AG10803 (cell line): ENCODE data around the gene CLEC6A.

Experiments used
- DNase-seq: peaks from one replicate; pipeline ENCODE4 v3.0.0; 2010; ENCODE audit warnings: low read depth
- H3K4me3 ChIP-seq: 2 replicates; pipeline ENCODE4 v1.5.1; 2011; ENCODE audit warnings: mild to moderate bottlenecking, low read length, control low read depth
- TF ChIP-seq, protein P1 (sequence below): conservative IDR thresholded peaks from 2 replicates; pipeline ENCODE4 v1.5.1; 2011; ENCODE audit warnings: mild to moderate bottlenecking, low read length, control low read depth, inconsistent platforms

Gene CLEC6A

DNA sequence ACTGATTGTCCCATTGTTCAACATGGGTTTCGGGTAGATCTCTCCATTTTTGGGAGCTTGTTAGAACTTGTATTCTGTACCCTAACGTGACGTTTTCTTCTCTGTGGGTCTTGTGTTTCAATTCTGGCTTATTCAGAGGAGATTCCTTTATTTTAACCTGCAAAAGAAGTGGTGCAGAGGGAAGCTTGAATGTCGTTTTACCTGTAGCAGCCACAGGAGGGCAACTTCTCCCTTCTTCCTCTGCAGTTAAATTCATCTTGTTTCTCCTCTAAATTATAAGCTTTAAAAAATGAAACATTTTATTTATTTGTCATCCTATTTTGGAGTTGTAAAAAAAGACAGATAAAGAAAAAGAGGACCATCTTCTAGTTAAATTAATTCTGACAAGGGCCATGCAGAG, 43.9 kb downstream of the CLEC6A start:
- TF ChIP-seq, protein P1, sequence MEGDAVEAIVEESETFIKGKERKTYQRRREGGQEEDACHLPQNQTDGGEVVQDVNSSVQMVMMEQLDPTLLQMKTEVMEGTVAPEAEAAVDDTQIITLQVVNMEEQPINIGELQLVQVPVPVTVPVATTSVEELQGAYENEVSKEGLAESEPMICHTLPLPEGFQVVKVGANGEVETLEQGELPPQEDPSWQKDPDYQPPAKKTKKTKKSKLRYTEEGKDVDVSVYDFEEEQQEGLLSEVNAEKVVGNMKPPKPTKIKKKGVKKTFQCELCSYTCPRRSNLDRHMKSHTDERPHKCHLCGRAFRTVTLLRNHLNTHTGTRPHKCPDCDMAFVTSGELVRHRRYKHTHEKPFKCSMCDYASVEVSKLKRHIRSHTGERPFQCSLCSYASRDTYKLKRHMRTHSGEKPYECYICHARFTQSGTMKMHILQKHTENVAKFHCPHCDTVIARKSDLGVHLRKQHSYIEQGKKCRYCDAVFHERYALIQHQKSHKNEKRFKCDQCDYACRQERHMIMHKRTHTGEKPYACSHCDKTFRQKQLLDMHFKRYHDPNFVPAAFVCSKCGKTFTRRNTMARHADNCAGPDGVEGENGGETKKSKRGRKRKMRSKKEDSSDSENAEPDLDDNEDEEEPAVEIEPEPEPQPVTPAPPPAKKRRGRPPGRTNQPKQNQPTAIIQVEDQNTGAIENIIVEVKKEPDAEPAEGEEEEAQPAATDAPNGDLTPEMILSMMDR: no peak
- no peak overlapping the region for H3K4me3 ChIP-seq
- DNase-seq: no peak

DNA sequence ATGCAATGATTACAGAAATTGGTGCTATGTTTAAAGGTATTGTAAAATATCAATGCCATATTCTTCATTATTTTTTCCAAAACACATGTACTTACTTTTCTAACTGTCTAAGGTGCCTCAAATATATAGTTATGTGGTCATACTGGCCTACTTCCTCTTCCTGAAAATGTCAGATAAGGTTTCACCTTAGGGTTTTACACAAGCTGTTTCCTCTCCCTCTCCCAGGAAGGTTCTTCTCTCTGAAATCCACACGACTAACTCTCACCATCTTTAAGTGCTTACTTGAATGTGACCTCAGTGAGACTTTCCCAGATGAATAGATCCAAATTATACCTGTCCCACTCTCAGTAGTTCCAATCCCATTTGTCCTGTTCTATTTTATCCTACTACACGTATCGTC, 46.0 kb downstream of the CLEC6A start:
- no peak for DNase-seq
- H3K4me3 ChIP-seq: no peak overlapping the region
- TF ChIP-seq, protein P1: no peak

GRCh38 chr12:8504351-8504750, 48.6 kb downstream of the CLEC6A start:
- TF ChIP-seq, protein P1: no peak
- H3K4me3 ChIP-seq: no peak overlapping the region

DNA sequence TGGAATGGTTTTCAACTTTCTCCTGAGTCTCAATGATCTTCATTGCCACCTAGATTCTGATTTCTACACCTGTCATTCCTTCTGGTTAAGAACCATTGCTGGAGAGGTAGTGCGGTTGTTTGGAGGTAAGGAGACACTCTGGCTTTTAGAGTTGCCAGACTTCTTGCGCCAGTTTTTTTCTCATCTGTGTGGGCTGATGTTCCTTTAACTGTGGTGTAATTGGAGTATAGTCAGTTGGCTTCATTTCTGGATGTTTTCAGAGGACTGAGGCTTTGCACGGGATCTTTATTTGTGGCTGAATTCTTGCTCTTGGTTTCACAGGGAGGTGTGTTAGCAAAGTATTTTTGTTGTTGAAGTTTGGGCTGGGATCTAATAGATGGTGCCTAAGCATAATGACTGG, 51.8 kb downstream of the CLEC6A start:
- TF ChIP-seq, protein P1: no peak
- DNase-seq: no peak
- no peak overlapping the region for H3K4me3 ChIP-seq

More at GRCh38 chr12:8504351-8504750, 48.6 kb downstream of the CLEC6A start:
- DNase-seq: no peak

DNA sequence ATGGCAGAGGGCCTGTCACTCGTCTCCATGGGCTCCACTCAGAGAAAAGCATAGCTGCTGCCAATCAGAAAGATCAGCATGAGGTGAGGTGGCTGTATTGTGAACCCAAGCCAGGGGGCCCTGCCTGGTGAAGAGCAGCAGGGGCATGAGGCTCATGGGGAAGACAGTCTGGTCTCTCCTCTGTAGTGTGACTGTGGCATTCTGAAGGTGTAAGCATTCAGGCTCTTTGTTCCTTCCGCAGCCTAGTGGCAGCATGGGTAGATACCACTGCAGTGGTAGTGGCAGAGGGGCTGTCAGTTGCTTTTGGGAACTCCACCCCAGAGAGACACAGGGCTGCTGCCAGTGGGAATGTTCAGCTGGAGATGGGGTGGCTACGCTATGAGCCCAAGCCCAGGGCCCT, 52.5 kb downstream of the CLEC6A start:
- H3K4me3 ChIP-seq: no peak overlapping the region
- DNase-seq: no peak
- TF ChIP-seq, protein P1: no peak

DNA sequence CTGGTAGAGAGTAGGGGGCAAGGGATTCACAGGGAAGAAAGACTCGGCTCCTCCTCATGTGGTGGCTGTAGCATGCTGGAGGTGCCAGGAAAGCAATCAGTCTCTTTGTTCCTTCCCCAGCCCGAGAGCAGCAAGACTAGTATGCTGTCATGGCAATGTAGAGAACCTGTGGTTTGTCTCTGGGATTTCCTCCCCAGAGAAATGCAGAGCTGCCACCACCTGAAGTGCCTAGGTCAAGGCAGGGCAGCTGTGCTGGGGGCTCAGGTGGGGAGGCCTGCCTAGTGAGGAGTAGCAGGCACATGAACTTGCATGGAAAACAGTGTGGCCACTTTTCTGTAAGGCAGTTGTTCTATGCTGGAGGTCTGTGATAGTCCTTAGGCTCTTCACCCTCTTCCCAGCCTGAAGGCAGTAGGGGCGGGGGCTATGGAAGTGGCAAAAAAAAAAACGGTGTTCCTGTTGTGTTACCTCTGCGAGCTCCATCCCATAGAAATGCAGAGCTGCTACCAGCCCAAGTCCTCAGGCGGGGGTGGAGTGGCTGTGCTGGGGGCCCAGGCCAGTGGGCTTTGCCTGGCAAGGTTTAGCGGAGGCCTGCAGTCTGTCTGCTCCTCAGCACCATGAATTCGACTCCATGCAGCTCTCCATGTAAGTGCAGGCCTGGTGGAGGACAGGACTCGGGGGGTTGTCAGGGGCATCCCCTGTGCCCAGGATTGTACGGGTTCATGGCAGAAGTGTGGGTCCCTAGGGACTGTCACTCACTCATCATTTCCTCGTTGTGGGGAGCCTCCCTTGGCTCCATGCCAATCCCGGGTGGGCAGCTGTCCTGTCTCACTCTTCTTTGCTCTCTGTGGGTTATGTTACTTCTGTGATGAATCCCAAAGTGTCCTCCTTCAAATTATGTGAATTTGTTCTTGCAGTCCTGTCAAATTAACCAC, 53.4 kb downstream of the CLEC6A start:
- DNase-seq: no peak
- TF ChIP-seq, protein P1: no peak
- no peak overlapping the region for H3K4me3 ChIP-seq

- DNase-seq: no peak
- TF ChIP-seq, protein P1: no peak
- H3K4me3 ChIP-seq: no peak within 1 kb of the TSS
Measured at GRCh38 chr12:8513256-8513655, 57.5 kb downstream of the CLEC6A start, which contains the start of gene CLEC4D. Gene CLEC4D, plus strand, starts transcription at chr12:8513503. Its CDS starts 230 bp downstream, at chr12:8513733.
